ENCODE results near the gene ETV2.
"Not testable (repeated sequence)": the region's sequence is repeated elsewhere in the genome, so short reads cannot be mapped to it uniquely, and the experiment has no call there.

ETV2 gene

DNA sequence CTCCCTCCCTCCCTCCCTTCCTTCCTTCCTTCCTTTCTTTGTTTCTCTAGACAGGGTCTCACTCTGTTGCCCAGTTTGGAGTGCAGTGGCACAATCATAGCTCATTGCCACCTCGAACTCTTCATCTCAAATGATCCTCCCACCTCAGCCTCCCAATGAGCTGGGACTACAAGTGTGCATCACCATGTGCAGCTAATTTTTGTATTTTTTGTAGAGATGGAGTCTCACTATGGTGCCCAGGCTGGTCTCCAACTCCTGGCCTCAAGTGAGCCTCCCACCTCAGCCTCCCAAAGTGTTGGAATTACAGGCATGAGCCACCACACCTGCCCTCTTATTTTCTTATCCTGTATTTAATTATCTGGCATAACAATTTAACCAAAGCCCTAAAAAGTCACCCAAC is 29.1 kb downstream of the ETV2 start:
- DNase-seq (ENCODE audit: low read depth, low spot score): no peak
- no peak overlapping the region for H3K9ac ChIP-seq (ENCODE audit: insufficient read length)
- no peaks in the 10 kb centered on the region for H3K9me3 ChIP-seq (ENCODE audit: low read depth, low read length)
- H3K36me3 ChIP-seq (ENCODE audit: insufficient read depth, low read length): no peaks in the 10 kb centered on the region
- no peak for TF ChIP-seq EZH2 (IDR thresholded peaks at IDR 0.05)
- no peak for TF ChIP-seq FOXP2 (optimal IDR thresholded peaks at IDR 0.05; ENCODE audit: control extremely low read depth, extremely low read length, insufficient read depth)
- TF ChIP-seq POLR2AphosphoS5 (IDR thresholded peaks at IDR 0.05; ENCODE audit: borderline replicate concordance, low read depth, low read length): no peak
- no peak overlapping the region for H3K27ac ChIP-seq
- H3K4me3 ChIP-seq: no peak overlapping the region

DNA sequence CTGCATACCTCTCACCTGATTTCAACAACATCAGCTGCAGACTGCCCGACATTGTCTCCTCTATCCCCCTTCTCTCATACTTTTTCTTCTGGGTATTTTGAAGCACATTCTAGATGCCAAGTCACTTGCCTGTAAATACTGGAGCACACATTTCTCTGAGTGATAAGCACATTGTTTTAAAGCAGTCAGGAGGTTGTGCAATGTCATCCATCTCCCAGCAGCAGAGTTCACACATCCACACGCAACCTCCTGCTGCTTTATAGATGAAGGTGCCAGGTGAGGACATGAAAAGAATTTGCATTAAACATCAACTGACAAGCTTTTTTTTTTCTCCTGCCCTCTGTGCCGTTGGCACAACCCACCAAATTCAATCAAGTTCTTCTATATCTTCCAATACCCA is 30.3 kb downstream of the ETV2 start:
- no peak overlapping the region for H3K4me3 ChIP-seq
- no peak for TF ChIP-seq POLR2AphosphoS5 (IDR thresholded peaks at IDR 0.05; ENCODE audit: borderline replicate concordance, low read depth, low read length)
- DNase-seq (ENCODE audit: low read depth, low spot score): no peak

DNA sequence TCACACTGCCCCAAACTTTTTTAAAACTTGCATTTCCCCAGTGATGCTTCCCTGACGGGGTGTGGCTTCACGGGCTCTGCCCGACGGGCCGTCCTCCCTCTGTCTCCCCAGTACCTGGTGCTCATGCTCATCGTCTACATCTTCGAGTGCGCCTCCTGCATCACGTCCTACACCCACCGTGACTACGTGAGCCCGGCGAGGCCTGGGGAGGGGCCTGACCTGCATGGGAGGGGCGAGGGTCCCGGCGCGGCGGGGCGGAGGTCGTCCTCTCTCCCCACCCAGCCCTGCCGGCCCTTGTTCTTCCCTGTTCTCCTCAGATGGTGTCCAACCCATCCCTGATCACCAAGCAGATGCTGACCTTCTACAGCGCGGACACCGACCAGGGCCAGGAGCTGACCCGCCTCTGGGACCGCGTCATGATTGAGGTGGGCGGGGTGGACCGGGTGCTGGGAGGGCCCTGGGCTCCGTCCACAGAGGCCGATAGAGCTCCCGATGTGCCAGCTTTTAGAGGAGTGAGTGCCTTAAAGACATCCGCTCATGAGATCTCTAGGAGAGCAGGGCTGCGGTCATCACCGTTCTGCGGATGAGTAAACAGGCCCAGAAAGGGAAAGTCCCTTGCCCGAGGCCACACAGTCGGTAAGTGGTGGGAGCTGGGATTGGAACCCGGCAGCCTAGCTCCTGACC is 31.7 kb downstream of the ETV2 start:
- no peak for TF ChIP-seq POLR2AphosphoS5 (IDR thresholded peaks at IDR 0.05; ENCODE audit: borderline replicate concordance, low read depth, low read length)
- no peak for TF ChIP-seq EZH2 (IDR thresholded peaks at IDR 0.05)
- no peak for TF ChIP-seq FOXP2 (optimal IDR thresholded peaks at IDR 0.05; ENCODE audit: control extremely low read depth, extremely low read length, insufficient read depth)
- no peaks in the 10 kb centered on the region for H3K36me3 ChIP-seq (ENCODE audit: insufficient read depth, low read length)
- DNase-seq (ENCODE audit: low read depth, low spot score): no peak
- no peak overlapping the region for H3K27ac ChIP-seq
- no peaks in the 10 kb centered on the region for H3K9me3 ChIP-seq (ENCODE audit: low read depth, low read length)
- no peak overlapping the region for H3K4me3 ChIP-seq
- no peak overlapping the region for H3K9ac ChIP-seq (ENCODE audit: insufficient read length)

More for the DNA sequence above, 30.3 kb downstream of the ETV2 start:
- H3K9ac ChIP-seq (ENCODE audit: insufficient read length): no peak overlapping the region
- no peaks in the 10 kb centered on the region for H3K9me3 ChIP-seq (ENCODE audit: low read depth, low read length)
- no peaks in the 10 kb centered on the region for H3K36me3 ChIP-seq (ENCODE audit: insufficient read depth, low read length)
- no peak overlapping the region for H3K27ac ChIP-seq

DNA sequence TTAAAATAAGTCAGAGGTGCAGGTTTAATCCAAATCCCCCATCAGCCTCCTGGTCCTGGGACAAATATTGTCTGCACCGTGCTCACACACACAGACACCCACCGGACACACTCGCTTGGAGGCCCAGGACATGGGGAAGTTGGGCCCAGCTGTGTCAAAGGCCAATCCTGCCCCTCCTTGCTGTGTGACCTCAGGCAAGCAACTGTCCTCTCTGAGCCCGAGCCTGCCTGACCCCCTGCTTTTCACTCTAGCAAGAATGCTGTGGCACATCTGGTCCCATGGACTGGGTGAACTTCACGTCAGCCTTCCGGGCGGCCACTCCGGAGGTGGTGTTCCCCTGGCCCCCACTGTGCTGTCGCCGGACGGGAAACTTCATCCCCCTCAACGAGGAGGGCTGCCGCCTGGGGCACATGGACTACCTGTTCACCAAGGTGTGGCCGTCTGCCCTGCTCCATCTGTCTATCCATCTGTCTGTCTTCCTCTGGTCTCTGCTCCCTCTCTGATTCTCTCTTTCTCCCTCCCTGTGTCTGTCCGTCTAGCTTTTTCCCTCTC is 34.1 kb downstream of the ETV2 start:
- Histone ChIP-seq H3K4me3 (no peak overlapping the region), H3K36me3 (ENCODE audit: insufficient read depth, low read length) (no peaks in the 10 kb centered on the region), H3K27ac (no peak overlapping the region), H3K9ac (ENCODE audit: insufficient read length) (no peak overlapping the region), H3K9me3 (ENCODE audit: low read depth, low read length) (no peaks in the 10 kb centered on the region)
- no peak for TF ChIP-seq POLR2AphosphoS5 (IDR thresholded peaks at IDR 0.05; ENCODE audit: borderline replicate concordance, low read depth, low read length)
- TF ChIP-seq EZH2 (IDR thresholded peaks at IDR 0.05): no peak
- TF ChIP-seq FOXP2 (optimal IDR thresholded peaks at IDR 0.05; ENCODE audit: control extremely low read depth, extremely low read length, insufficient read depth): no peak
- DNase-seq (ENCODE audit: low read depth, low spot score): no peak

DNA sequence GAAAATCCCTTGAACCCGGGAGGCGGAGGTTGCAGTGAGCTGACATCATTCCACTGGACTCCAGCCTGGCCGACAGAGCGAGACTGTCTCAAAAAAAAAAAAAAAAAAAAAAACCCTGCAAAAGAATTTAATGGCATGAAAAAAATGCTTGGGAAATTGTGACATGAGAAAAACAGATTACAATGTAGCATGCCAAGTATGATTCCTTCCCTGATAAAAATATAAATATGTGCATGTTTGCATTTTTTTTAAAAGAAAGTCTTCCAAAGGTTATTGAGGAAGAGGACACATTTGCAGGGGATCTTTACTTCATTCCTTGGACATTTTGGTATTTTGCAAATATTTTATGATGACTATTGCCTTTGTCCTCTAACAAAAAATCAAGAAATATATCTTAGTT is 48.3 kb downstream of the ETV2 start:
- H3K36me3 ChIP-seq (ENCODE audit: insufficient read depth, low read length): no peaks in the 10 kb centered on the region

DNA sequence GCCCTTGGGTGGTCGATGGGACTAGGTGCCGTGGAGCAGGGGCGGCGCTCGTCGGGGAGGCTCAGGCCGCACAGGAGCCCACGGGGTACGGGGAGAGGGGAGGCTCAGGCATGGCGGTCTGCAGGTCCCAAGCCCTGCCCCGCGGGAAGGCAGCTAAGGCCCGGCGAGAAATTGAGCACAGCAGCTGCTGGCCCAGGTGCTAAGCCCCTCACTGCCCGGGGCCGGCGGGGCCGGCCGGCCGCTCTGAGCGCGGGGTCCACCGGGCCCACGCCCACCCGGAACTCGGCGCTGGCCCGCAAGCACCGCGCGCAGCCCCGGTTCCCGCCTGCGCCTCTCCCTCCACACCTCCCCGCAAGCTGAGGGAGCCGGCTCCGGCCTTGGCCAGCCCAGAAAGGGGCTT is 49.6 kb downstream of the ETV2 start:
- not testable (repeated sequence) for DNase-seq (ENCODE audit: low read depth, low spot score)

More for the DNA sequence above, 48.3 kb downstream of the ETV2 start:
- no peak for DNase-seq (ENCODE audit: low read depth, low spot score)
- H3K9me3 ChIP-seq (ENCODE audit: low read depth, low read length): no peaks in the 10 kb centered on the region
- H3K27ac ChIP-seq: no peak overlapping the region
- H3K4me3 ChIP-seq: no peak overlapping the region
- no peak overlapping the region for H3K9ac ChIP-seq (ENCODE audit: insufficient read length)
- no peak for TF ChIP-seq FOXP2 (optimal IDR thresholded peaks at IDR 0.05; ENCODE audit: control extremely low read depth, extremely low read length, insufficient read depth)
- TF ChIP-seq EZH2 (IDR thresholded peaks at IDR 0.05): no peak
- no peak for TF ChIP-seq POLR2AphosphoS5 (IDR thresholded peaks at IDR 0.05; ENCODE audit: borderline replicate concordance, low read depth, low read length)

DNA sequence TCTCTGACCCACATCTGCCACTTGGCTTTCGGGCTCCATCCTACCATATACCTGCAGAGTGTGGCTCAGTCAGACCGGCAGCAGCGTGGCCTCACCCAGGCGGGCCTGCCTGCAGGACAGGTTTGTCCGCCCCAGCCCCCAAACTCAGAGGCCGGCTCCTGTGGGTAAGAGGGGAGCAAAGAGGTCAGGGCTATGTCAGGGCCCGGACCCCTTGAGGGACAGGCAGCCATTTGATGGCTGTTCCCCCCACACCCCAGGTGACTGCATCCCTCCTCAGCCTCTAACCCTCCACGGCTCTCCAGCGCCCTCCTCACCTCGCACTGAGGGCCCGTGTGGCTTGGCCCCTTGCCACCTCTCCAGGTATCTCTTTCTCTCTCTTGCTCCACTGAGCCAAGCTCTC is 50.5 kb downstream of the ETV2 start:
- Histone ChIP-seq H3K27ac (no peak overlapping the region), H3K9me3 (ENCODE audit: low read depth, low read length) (no peaks in the 10 kb centered on the region), H3K9ac (ENCODE audit: insufficient read length) (no peak overlapping the region), H3K4me3 (no peak overlapping the region), H3K36me3 (ENCODE audit: insufficient read depth, low read length) (no peaks in the 10 kb centered on the region)
- DNase-seq (ENCODE audit: low read depth, low spot score): no peak
- TF ChIP-seq FOXP2 (optimal IDR thresholded peaks at IDR 0.05; ENCODE audit: control extremely low read depth, extremely low read length, insufficient read depth): no peak
- no peak for TF ChIP-seq POLR2AphosphoS5 (IDR thresholded peaks at IDR 0.05; ENCODE audit: borderline replicate concordance, low read depth, low read length)
- no peak for TF ChIP-seq EZH2 (IDR thresholded peaks at IDR 0.05)

More for the DNA sequence above, 49.6 kb downstream of the ETV2 start:
- H3K9me3 ChIP-seq (ENCODE audit: low read depth, low read length); H3K9ac ChIP-seq (ENCODE audit: insufficient read length); H3K4me3 ChIP-seq; H3K36me3 ChIP-seq (ENCODE audit: insufficient read depth, low read length); H3K27ac ChIP-seq: not testable (repeated sequence)

DNA sequence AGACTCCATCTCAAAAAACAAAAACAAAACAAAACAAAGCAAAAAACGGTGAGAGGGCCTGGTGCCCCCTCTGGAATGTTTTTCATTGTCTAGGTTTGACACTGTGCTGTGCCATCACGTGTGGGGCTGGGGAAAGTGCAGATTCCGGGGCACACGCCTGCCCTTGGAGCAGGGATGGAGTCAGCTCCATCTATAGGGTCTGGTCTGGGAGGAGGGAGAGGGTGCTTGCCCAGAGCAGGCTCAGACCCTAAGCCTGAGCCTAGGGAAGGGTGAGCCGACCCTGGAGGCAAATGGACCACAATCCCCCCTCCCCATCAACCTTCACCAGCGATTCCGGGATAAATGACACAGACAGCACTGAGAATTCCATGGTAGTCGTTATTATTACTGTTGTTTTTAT is 51.9 kb downstream of the ETV2 start:
- Histone ChIP-seq H3K4me3 (no peak overlapping the region), H3K9ac (ENCODE audit: insufficient read length) (no peak overlapping the region), H3K36me3 (ENCODE audit: insufficient read depth, low read length) (no peaks in the 10 kb centered on the region), H3K9me3 (ENCODE audit: low read depth, low read length) (no peaks in the 10 kb centered on the region), H3K27ac (no peak overlapping the region)
- DNase-seq (ENCODE audit: low read depth, low spot score): no peak
- TF ChIP-seq EZH2 (IDR thresholded peaks at IDR 0.05): no peak
- TF ChIP-seq FOXP2 (optimal IDR thresholded peaks at IDR 0.05; ENCODE audit: control extremely low read depth, extremely low read length, insufficient read depth): no peak
- TF ChIP-seq POLR2AphosphoS5 (IDR thresholded peaks at IDR 0.05; ENCODE audit: borderline replicate concordance, low read depth, low read length): no peak

Data from SK-N-MC (cell line).